ENCODE measurements around the gene CDHR1.
"Not testable (repeated sequence)": the region's sequence is repeated elsewhere in the genome, so short reads cannot be mapped to it uniquely, and the experiment has no call there.

CDHR1 gene

GRCh38 chr10:84175436-84175835 lies 18.9 kb upstream of the CDHR1 start:
- DNase-seq = no peak

DNA sequence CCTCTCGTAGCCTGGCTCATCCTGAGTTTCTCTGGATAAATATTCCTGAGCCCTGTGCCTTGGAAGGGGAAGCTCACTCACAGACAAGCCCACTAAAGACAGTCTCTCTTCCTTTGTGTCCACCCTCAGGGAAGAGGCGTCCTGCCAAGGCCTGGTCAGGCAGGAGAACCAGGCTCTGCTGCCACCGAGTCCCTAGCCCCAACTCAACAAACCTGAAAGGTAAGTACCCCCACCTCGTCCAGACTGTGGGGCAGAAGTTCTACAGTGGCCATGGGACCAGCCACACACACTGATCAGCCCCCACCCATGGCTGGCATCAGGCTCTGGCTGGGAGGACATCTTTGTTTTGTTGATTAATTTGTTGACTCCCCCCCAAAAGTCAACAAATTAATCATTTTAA lies 18.0 kb upstream of the CDHR1 start:
- DNase-seq = no peak

- DNase-seq = no peak
Observed at GRCh38 chr10:84176836-84177474, 17.4 kb upstream of the CDHR1 start.

DNA sequence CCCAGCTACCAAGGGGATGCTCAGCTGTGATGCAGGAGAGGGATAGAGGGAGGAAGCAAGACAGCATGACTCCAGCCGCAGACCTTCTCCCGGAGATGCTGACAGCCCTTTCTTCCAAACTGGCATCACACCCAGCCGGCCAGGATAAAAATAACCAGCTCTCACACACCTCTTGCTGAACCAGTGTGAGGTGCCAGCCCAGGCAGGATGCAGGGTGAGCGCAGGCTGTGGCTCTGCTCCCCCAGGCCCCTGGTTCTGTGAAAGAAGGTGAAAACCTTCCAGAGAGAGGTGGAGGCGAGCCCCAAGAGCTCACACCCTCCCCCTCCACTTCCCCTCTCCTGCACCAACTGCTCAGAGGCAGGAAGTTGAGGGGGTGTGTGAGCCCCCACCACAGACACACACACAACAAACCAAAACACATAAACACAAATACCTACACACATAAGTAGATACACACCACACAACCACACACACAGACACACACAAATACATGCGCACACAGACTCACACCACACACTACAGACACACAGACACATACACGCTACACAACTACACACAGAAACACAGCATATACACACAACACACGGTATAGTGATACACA lies 16.7 kb upstream of the CDHR1 start:
- DNase-seq = no peak

DNA sequence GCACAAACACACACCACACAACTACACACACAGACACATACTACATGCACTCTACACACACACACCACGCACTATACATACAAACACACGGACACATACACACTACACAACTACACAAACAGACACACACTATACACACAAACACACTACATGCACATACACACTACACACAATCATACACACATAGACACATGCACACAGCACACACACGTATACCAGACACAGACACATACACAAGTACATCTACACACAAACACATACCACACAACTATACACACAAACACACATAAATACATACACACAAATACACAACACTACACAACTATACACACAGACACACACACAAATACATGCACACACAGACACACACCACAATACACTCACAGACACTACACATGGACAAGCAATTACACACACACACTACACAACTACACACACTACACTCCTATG lies 16.2 kb upstream of the CDHR1 start:
- no peak for DNase-seq

GRCh38 chr10:84179059-84179710 lies 15.2 kb upstream of the CDHR1 start:
- DNase-seq = peak; percentile 12 to 63

DNA sequence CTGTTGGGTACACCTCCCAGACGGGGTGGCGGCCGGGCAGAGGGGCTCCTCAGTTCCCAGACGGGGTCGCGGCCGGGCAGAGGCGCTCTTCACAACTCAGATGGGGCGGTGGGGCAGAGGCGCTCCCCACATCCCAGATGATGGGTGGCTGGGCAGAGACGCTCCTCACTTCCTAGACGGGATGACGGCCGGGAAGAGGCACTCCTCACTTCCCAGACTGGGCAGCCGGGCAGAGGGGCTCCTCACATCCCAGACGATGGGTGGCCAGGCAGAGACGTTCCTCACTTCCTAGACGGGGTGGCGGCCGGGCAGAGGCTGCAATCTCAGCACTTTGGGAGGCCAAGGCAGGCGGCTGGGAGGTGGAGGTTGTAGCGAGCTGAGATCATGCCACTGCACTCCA lies 14.0 kb upstream of the CDHR1 start:
- not testable (repeated sequence) for DNase-seq

DNA sequence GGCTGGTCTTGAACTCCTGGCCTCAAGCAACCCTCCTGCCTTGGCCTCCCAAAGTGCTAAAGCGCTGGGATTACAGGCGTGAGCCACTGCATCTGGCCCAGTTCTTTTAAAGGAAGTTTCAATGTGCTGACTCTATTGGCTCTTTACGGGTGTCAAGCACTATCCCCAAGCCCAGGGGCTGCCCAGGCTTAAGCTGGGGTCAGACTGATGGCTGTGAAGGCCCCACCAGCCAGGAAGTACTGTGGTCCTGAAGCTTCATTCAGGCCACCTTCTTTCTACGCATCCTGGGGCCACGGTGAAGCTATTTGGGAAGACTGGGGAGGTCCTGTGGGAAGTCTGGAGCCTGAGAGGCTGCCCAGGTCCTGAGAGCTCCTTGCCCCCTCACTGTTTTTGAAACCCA lies 12.7 kb upstream of the CDHR1 start:
- no peak for DNase-seq

DNA sequence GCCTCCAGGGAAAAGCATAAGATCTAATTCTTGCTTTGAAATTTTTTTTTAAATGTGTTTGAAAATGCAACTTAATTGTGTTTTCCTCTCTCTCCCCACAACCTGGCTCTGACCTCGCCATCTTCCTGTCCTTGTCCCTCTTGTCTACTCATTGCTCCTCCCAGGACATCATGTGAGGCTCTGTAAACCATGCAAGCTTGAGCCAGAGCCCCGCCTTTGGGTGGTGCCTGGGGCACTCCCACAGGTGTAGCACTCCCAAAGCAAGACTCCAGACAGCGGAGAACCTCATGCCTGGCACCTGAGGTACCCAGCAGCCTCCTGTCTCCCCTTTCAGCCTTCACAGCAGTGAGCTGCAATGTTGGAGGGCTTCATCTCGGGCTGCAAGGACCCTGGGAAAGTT lies 9.8 kb upstream of the CDHR1 start:
- no peak for DNase-seq

DNA sequence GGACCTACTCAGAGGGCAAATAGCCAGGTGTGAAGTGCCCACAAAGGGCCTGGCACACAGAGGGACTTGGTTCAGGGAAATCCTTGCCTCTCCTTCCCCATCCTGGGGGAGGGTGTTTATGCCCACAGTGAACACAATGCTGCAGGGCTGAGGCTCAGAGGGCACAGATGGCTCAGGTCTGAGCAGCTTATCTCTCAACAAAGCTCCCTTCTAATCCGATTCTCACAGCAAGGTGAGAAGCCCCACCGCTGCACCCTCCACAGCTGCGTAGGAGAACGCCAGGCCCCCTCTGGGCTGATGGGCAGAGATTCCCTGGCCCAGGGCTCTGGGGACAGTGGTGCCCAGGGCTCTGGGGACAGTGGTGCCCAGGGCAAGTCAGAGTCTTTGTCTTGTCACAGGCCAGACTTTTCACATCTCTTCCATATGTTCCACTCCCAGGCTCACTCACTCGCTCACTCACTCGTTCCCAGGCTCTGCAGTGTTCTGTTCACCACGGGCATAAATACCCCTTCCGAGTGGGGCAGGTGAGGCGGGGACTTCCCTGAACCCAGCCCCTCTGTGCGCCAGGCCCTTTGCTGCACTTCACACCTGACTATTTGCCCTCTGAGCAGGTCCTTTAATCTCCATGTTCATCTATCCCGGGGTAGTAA lies 8.7 kb upstream of the CDHR1 start:
- no peak for DNase-seq

DNA sequence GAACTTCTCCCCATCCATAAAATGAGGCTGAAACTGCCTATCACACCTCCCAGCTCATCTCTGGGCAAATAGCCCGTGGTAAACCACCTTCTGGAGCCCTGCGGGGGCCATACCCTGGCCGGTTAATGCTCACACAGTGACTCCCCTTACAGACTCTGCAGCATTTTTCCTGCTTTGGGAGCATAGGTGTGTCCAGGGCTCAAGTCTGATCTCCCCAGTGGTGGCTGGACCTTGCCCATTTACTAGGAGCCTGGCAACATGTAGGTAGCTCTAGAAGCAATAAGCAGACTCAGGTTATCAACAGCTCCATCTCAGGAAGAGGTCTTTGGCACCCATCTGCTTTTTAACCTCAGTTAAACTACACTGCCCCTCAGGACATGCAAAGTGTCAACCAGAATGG lies 5.5 kb upstream of the CDHR1 start:
- DNase-seq = no peak

- DNase-seq = no peak
Observed at GRCh38 chr10:84190621-84191020, 3.7 kb upstream of the CDHR1 start.

DNA sequence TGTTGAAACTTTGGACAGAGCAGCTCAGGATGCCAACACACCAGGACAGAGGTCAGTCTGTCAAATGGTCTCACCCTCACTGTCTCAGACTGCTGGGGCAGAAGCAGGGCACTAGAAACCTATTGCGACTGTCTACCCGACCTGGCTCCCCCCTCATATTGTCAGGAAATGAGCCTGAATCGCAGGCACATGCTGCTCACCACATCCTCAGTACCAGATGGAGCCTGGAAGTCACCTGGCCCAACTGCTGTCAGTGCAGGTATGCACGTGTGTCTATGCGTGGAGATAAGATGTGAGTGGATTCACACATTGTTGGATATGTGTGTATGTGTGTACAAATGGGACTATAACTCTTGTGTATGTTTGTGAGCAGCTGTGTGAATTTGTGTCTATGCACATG lies 3.2 kb upstream of the CDHR1 start:
- no peak for DNase-seq

DNA sequence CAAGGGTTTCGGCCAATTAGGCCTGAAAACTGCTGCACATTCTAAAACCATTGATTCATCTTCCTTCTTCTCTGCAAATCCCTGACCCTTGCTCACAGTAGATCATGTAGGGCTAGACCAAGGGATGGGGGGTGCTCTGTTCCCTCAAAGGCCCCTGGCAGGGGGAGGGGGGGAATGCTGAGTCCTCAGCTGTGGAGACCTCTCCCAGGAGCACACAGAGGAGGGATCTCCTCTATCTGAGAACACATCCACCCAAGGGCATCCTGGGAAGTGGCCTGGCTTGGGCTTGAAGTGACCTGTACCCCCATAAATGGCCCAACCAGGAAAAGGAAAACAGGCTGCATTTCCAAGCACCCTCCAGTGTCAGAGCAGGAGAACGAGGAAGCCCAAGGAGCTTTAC lies 1.0 kb upstream of the CDHR1 start:
- DNase-seq = no peak

GRCh38 chr10:84193846-84194423 lies 402 bp upstream of the CDHR1 start:
- no peak for DNase-seq

GRCh38 chr10:84195044-84195830 lies 900 bp downstream of the CDHR1 start:
- no peak for DNase-seq

DNA sequence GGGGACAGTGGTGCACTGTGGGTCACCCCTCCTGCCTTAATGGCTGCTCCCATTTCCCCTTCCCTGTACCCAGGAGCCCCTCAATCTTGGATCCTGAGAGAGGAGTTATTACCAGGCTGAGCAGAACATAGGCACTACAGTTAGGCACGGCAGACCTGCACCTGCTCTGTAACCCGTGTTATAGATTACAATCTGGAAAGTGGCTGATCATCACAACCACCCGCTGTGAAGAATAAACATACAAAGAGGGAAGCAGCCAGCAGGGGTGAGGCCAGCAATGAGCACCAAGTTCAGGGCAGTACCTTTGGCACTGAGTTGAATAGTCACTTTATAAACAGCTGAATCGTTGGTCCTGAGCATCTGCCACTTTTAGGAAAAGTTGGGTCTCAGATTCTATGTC lies 1.7 kb downstream of the CDHR1 start:
- DNase-seq = no peak

DNA sequence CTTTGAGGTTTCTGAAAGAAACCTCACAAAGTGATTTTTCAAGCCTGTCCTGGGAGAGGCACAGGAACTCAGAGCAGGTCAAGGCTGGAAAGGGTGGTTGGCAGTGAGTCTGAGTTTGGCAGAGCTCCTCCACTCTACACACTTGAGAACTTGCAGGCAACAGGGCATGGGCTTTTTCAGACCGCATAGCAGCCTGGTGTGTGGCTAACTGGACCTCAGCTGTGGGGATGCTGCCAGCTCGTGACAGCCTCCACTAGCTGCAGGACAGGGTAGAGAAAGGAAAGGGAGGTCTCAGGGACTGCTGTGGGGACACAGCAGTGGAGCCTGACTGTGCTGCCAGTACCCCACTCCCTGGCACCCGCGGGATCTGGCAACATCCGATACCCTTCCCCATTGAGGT lies 2.6 kb downstream of the CDHR1 start:
- DNase-seq = no peak

DNA sequence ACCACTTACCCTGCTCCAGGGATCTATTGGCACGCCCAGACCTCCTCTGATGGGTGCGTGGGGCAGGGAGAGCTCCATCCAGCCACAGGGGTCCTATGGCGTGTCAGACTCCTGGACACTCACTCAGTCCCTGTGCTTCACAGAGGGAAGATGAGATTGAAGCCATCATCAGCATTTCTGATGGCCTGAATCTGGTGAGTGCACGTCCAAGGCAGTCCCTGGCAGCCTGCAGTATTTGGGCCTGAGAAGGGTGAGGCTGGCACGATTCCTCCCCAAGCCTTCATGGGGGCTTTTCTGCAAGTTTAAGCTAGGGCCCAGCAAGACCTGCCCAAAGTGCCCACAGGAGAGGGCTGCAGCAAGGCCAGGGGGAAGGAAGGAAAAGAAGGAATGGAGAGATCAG lies 3.3 kb downstream of the CDHR1 start:
- no peak for DNase-seq

DNA sequence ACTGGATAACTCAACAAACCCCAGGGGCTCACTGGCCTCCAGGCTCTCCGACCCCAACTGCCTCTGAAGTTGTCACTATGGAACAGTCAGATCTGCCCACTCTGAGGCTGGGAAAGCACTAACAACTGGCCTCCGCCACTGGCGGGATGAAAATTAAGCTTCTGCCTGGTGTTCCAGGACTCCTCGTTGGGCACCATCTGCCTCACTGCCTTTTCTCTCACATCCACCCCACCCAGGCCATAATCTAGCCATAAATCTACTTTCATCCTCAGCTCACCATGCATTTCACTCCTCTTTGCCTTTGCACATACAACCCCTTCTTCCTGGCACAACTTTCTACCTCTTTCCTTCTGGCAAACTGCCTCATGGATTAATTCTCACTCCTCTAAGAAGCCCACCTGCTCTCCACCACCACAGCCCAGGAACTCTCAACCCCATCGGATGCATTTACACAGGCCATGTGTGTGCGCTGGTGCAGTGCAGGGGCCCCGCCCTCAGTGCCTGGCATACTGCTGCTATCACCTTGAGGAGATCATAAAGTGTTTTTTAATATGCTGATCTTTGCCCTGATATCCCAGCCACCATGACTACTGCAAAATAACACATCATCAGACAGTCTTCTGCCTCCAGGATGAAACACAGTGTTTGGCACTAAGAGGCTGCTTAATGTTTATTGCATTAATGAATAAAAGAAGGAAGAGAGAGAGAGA lies 4.0 kb downstream of the CDHR1 start:
- no peak for DNase-seq

- DNase-seq = no peak
Observed at GRCh38 chr10:84200537-84201243, 6.4 kb downstream of the CDHR1 start.

- DNase-seq = no peak
Observed at GRCh38 chr10:84201244-84201606, 6.9 kb downstream of the CDHR1 start.
